Mesodermal cell (in vitro differentiated cells): ENCODE data around the gene FNIP1.

Source experiments
- H3K27ac ChIP-seq: 2 replicates; pipeline ENCODE4 v1.7.0; 2013; ENCODE audit warnings: mild to moderate bottlenecking, low read depth, low read length, moderate library complexity; ENCODE audit not compliant: severe bottlenecking
- H3K36me3 ChIP-seq: 2 replicates; pipeline ENCODE4 v1.7.1; 2013; ENCODE audit warnings: mild to moderate bottlenecking, low read length, moderate library complexity; ENCODE audit not compliant: control insufficient read depth, insufficient read depth
- H3K4me1 ChIP-seq: one replicate; pipeline ENCODE4 v1.7.1; 2013; ENCODE audit warnings: mild to moderate bottlenecking, low read length; ENCODE audit not compliant: insufficient read depth, control insufficient read depth, poor library complexity, severe bottlenecking
- H3K4me3 ChIP-seq: 2 replicates; pipeline ENCODE4 v1.7.0; 2013; ENCODE audit warnings: low read length, control low read depth, mild to moderate bottlenecking; ENCODE audit not compliant: insufficient read depth, poor library complexity, severe bottlenecking; ENCODE audit errors: extremely low read depth
- H3K9me3 ChIP-seq: 2 replicates; pipeline ENCODE4 v1.7.1; 2013; ENCODE audit warnings: mild to moderate bottlenecking, low read length, moderate library complexity; ENCODE audit not compliant: control insufficient read depth
- WGBS, 2 experiments: methylation state at CpG; one replicate each; pipeline ENCODE4 v1.1.5; 2013; ENCODE audit warnings: missing lambda C conversion rate in 2 of 2; ENCODE audit not compliant: insufficient coverage in 2 of 2; 5-methylcytosine and 5-hydroxymethylcytosine counted together

Gene FNIP1

DNA sequence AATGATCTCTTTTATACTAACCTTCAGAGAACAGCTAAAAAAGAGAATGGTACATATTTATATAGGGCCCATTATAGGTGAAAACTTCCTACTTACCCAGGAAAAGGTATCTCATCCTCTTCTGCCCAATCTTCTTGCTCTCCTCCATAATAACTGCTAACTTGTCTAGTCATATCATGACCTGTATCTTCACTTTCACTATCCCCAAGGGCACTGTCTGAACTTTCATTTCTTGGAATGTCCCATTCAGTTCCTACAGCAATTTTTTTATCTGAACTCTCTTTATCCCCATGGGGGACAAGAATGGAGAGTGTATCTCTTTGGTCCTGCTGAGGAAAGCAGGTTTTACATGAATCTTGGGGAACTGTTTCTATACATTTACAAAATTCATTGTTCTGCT lies 125.4 kb downstream of the FNIP1 start:
- peaks cover 6% of the 10 kb centered on the region for H3K4me1 ChIP-seq
- no peak overlapping the region for H3K27ac ChIP-seq
- no peaks in the 10 kb centered on the region for H3K9me3 ChIP-seq
- H3K4me3 ChIP-seq = no peak overlapping the region
- H3K36me3 ChIP-seq = peaks cover 41% of the 10 kb centered on the region

- Histone ChIP-seq H3K27ac (no peak overlapping the region), H3K9me3 (no peaks in the 10 kb centered on the region), H3K36me3 (peaks cover 44% of the 10 kb centered on the region), H3K4me1 (peaks cover 8% of the 10 kb centered on the region), H3K4me3 (no peak overlapping the region)
- WGBS, 2 experiments = no CpG with 5 or more reads among the region's 1 CpG
Measured at GRCh38 chr5:131664929-131665328, 131.9 kb downstream of the FNIP1 start.

DNA sequence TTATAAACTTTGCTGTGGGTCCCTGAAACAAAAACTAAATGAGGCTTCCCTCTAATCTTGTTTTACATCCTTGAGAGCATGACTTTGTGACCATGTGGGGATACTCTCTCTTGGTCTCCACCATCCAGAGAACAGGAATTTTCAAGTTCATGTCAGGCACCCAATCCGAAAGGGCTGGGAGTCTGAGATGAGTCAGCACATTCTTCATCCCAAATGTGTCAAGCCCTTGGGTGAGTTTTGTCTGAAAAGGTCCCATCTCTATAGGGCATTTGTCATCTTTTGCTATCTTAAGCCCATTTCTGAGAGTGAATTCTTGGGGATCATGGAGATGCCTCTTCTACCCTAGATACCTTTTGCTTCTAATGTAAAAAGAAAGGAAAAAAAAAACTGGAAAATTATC lies 134.9 kb downstream of the FNIP1 start:
- no peaks in the 10 kb centered on the region for H3K9me3 ChIP-seq
- peaks cover 49% of the 10 kb centered on the region for H3K36me3 ChIP-seq
- H3K4me3 ChIP-seq = no peak overlapping the region
- 88% methylated on average over 1 of the region's 1 CpG; no CpG with 5 or more reads in 1 of the 2 experiments for WGBS, 2 experiments
- H3K4me1 ChIP-seq = peaks cover 8% of the 10 kb centered on the region
- no peak overlapping the region for H3K27ac ChIP-seq

- Histone ChIP-seq H3K9me3 (no peaks in the 10 kb centered on the region), H3K36me3 (peaks cover 49% of the 10 kb centered on the region), H3K4me1 (peaks cover 8% of the 10 kb centered on the region), H3K4me3 (no peak overlapping the region), H3K27ac (no peak overlapping the region)
- 96 to 98% methylated on average over 8 of the region's 9 CpGs for whole genome bisulfite sequencing, 2 experiments
Measured at GRCh38 chr5:131659841-131660240, 137.0 kb downstream of the FNIP1 start.

DNA sequence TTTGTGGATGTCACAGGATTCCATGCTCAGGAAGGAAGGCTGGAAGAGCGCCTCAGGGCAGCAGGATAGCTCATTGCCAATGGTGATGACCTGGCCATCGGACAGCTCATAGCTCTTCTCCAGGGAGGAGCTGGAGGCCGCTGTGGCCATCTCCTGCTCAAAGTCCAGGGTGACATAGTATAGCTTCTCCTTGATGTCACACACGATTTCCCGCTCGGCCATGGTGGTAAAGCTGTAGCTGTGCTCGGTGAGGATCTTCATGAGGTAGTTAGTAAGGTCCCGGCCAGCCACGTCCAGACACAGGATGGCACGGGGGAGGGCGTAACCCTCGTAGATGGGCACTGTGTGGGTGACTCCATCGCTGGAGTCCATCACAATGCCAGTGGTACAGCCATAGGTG lies 137.5 kb downstream of the FNIP1 start:
- Histone ChIP-seq H3K36me3 (peaks cover 50% of the 10 kb centered on the region), H3K27ac (no peak overlapping the region), H3K9me3 (no peaks in the 10 kb centered on the region), H3K4me1 (peaks cover 8% of the 10 kb centered on the region), H3K4me3 (no peak overlapping the region)
- WGBS, 2 experiments = 94% methylated on average over 10 to 13 of the region's 13 CpGs

GRCh38 chr5:131654776-131655175 lies 142.0 kb downstream of the FNIP1 start:
- H3K36me3 ChIP-seq = peaks cover 52% of the 10 kb centered on the region
- WGBS, 2 experiments = 100% methylated on average over 1 to 2 of the region's 2 CpGs
- no peaks in the 10 kb centered on the region for H3K4me1 ChIP-seq
- no peak overlapping the region for H3K4me3 ChIP-seq
- H3K27ac ChIP-seq = no peak overlapping the region
- no peaks in the 10 kb centered on the region for H3K9me3 ChIP-seq

DNA sequence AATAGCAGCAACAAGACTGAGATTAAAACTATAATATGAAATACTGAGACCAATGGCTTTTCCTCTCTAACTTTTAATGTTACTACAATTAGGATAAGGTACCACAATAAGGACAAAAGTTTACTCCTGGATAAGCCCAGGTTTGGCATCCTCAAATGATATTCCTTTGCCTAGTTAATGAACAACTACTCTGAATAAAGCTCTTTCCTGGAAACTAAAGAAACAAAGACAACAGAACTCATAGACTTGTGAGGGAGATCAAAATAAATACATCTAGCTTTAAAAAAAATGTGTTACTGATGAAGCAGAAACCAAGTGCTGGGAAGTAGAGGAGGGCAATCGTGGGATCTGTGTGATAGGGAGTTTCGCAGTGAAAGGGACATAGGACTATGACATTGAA lies 142.5 kb downstream of the FNIP1 start:
- H3K9me3 ChIP-seq = no peaks in the 10 kb centered on the region
- peaks cover 48% of the 10 kb centered on the region for H3K36me3 ChIP-seq
- H3K4me3 ChIP-seq = no peak overlapping the region
- 91 to 100% methylated on average over 2 of the region's 2 CpGs for WGBS, 2 experiments
- no peak overlapping the region for H3K27ac ChIP-seq
- no peaks in the 10 kb centered on the region for H3K4me1 ChIP-seq

- Histone ChIP-seq H3K9me3 (no peaks in the 10 kb centered on the region), H3K36me3 (peaks cover 59% of the 10 kb centered on the region), H3K4me3 (no peak overlapping the region), H3K27ac (no peak overlapping the region), H3K4me1 (no peaks in the 10 kb centered on the region)
- no CpG with 5 or more reads among the region's 3 CpGs for WGBS, 2 experiments
Measured at GRCh38 chr5:131649161-131649560, 147.7 kb downstream of the FNIP1 start.

- WGBS, 2 experiments = 89 to 93% methylated on average over 9 of the region's 10 CpGs
- no peak overlapping the region for H3K4me3 ChIP-seq
- peaks cover 43% of the 10 kb centered on the region for H3K36me3 ChIP-seq
- no peaks in the 10 kb centered on the region for H3K4me1 ChIP-seq
- H3K27ac ChIP-seq = no peak overlapping the region
- H3K9me3 ChIP-seq = no peaks in the 10 kb centered on the region
Measured at GRCh38 chr5:131647048-131647769, 149.6 kb downstream of the FNIP1 start.

GRCh38 chr5:131644822-131645221 lies 152.0 kb downstream of the FNIP1 start:
- no peaks in the 10 kb centered on the region for H3K9me3 ChIP-seq
- peaks cover 26% of the 10 kb centered on the region for H3K36me3 ChIP-seq
- no peak overlapping the region for H3K27ac ChIP-seq
- 85 to 93% methylated on average over 3 to 5 of the region's 7 CpGs for WGBS, 2 experiments
- H3K4me1 ChIP-seq = no peaks in the 10 kb centered on the region
- no peak overlapping the region for H3K4me3 ChIP-seq

GRCh38 chr5:131644370-131644769 lies 152.4 kb downstream of the FNIP1 start:
- WGBS, 2 experiments = no CpG with 5 or more reads among the region's 1 CpG
- Histone ChIP-seq H3K4me1 (no peaks in the 10 kb centered on the region), H3K36me3 (peaks cover 26% of the 10 kb centered on the region), H3K9me3 (no peaks in the 10 kb centered on the region), H3K27ac (no peak overlapping the region), H3K4me3 (no peak overlapping the region)
